CD4-positive, alpha-beta T cell (primary cell): Measurements from ENCODE around the gene MAP3K20. TPM values are rescaled to one million over a fixed set of nuclear protein-coding genes. Genes with fewer than 3 reads are reported as not detected.
"Not testable (repeated sequence)": the region's sequence is repeated elsewhere in the genome, so short reads cannot be mapped to it uniquely, and the experiment has no call there.

ENCODE experiments used
- ATAC-seq: fragments of 200-7000 bp; cut with Tn5 transposase; one replicate; pipeline ENCODE4 v1.10.0; 2022; ENCODE audit warnings: mild to moderate bottlenecking; ENCODE audit not compliant: poor library complexity
- CTCF ChIA-PET: fragments of 350-600 bp; sonication (Branson Sonifier 250); formaldehyde crosslinking; loops from one replicate; lab custom pipeline; 2021; ENCODE audit warnings: antibody characterized with exemption, inconsistent platforms; lab: Charles Lee
- POLR2A ChIA-PET: fragments of 350-600 bp; sonication (Branson Sonifier 250); formaldehyde crosslinking; loops from one replicate; lab custom pipeline; 2021; ENCODE audit warnings: antibody characterized with exemption, inconsistent platforms; lab: Charles Lee
- DNase-seq, 14 experiments: peaks; one replicate each; pipeline ENCODE4 v3.0.0-alpha.2; 2013 to 2020; ENCODE audit warnings: mixed read lengths in 2 of 14
- H3K27ac ChIP-seq, 2 donors: one replicate each; pipeline versions ENCODE4 v1.5.1 to v1.7.0; 2013; ENCODE audit warnings: low read length in 2 of 2, low read depth in 1 of 2, mild to moderate bottlenecking in 1 of 2
- H3K27me3 ChIP-seq, 2 experiments: 1 replicate in 1 of 2; 2 replicates in 1 of 2; pipeline versions ENCODE4 v1.6.1 to v1.7.0; 2013; ENCODE audit warnings: low read length in 2 of 2, control low read depth in 1 of 2, mild to moderate bottlenecking in 1 of 2, moderate library complexity in 1 of 2; ENCODE audit not compliant: insufficient read depth in 2 of 2, control insufficient read depth in 1 of 2
- H3K36me3 ChIP-seq: one replicate; pipeline ENCODE4 v1.6.1; 2013; ENCODE audit warnings: low read length, control low read depth; ENCODE audit not compliant: insufficient read depth
- H3K4me1 ChIP-seq: one replicate; pipeline ENCODE4 v1.6.1; 2013; ENCODE audit warnings: low read length, control low read depth; ENCODE audit not compliant: insufficient read depth
- H3K4me3 ChIP-seq: one replicate; pipeline ENCODE4 v1.5.1; 2013; ENCODE audit warnings: mild to moderate bottlenecking, low read length, moderate library complexity
- H3K9me3 ChIP-seq, 2 experiments: 1 replicate in 1 of 2; 2 replicates in 1 of 2; pipeline versions ENCODE4 v1.6.1 to v1.7.0; 2013; ENCODE audit warnings: low read length in 2 of 2, mild to moderate bottlenecking in 2 of 2, control low read depth in 1 of 2, moderate library complexity in 1 of 2; ENCODE audit not compliant: control insufficient read depth in 1 of 2, insufficient read depth in 1 of 2
- H3K27ac Mint-ChIP-seq: one replicate; pipeline ENCODE4 v1.8.0; 2020; ENCODE audit warnings: mixed read lengths
- H3K27me3 Mint-ChIP-seq: one replicate; pipeline ENCODE4 v1.8.0; 2021; ENCODE audit warnings: mixed read lengths
- H3K36me3 Mint-ChIP-seq: one replicate; pipeline ENCODE4 v1.8.0; 2021; ENCODE audit warnings: low read depth, mixed read lengths
- H3K4me1 Mint-ChIP-seq: one replicate; pipeline ENCODE4 v1.8.0; 2021; ENCODE audit warnings: low read depth, mixed read lengths
- H3K4me3 Mint-ChIP-seq: one replicate; pipeline ENCODE4 v1.8.0; 2020; ENCODE audit warnings: mild to moderate bottlenecking, mixed read lengths
- H3K9me3 Mint-ChIP-seq: one replicate; pipeline ENCODE4 v1.8.0; 2020; ENCODE audit warnings: mixed read lengths
- intact Hi-C, 2 experiments: fragments of 100-400 bp; cut with DNase I in 1 of 2; cut with micrococcal nuclease in 1 of 2; formaldehyde crosslinking; loops; one replicate each; pipeline versions ENCODE4 v1.15.1 to v1.9.0; 2023 to 2025; cut with DNase I, micrococcal nuclease
- total RNA-seq, 174 experiments: library from RNA in 2 of 174; stranded (reverse) in 2 of 174; gene quantifications; one replicate each; pipeline ENCODE4 v1.2.3 and lab custom pipeline; 2021 to 2026
- TF ChIP-seq, protein P1 (sequence below): fragments of 200-600 bp; IDR thresholded peaks from one replicate; pipeline ENCODE4 v1.8.0; 2022; ENCODE audit warnings: antibody characterized with exemption, mild to moderate bottlenecking

Gene MAP3K20
- total RNA-seq, 2 experiments from 2014 or later = 0.36 to 0.39 TPM

DNA sequence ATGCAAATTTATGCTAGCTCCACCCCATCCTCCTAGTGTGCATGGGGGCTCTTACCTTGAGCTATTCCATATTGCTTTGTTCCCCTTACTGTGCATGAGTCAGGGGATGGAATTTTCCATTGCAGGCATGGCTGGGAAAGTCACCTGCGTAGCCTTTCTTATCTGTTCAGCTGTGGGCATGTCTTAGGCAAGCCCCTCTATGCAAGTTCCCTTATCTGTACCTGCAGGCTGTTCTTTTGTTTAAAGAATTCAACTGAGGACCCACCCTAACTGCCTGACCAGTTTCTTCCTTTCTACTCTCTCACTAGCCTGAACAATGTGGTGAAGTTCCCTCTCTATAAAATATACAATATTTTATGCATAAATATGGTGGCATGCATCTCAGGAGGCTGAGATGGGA is 224.8 kb downstream of the MAP3K20 start:
- TF ChIP-seq, protein P1, sequence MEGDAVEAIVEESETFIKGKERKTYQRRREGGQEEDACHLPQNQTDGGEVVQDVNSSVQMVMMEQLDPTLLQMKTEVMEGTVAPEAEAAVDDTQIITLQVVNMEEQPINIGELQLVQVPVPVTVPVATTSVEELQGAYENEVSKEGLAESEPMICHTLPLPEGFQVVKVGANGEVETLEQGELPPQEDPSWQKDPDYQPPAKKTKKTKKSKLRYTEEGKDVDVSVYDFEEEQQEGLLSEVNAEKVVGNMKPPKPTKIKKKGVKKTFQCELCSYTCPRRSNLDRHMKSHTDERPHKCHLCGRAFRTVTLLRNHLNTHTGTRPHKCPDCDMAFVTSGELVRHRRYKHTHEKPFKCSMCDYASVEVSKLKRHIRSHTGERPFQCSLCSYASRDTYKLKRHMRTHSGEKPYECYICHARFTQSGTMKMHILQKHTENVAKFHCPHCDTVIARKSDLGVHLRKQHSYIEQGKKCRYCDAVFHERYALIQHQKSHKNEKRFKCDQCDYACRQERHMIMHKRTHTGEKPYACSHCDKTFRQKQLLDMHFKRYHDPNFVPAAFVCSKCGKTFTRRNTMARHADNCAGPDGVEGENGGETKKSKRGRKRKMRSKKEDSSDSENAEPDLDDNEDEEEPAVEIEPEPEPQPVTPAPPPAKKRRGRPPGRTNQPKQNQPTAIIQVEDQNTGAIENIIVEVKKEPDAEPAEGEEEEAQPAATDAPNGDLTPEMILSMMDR = no peak
- ChIA-PET CTCF (no interaction called here), POLR2A (no interaction called here)
- ATAC-seq = no peak
- Histone ChIP-seq H3K36me3 (no peaks in the 10 kb centered on the region), H3K9me3 (peaks cover 20 to 21% of the 10 kb centered on the region in 2 experiments), H3K27me3 (no peaks in the 10 kb centered on the region), H3K4me1 (no peaks in the 10 kb centered on the region), H3K27ac (no peak overlapping the region), H3K4me3 (no peak overlapping the region)
- H3K27me3 Mint-ChIP-seq = no peaks in the 10 kb centered on the region
- H3K4me3 Mint-ChIP-seq = no peak overlapping the region
- H3K36me3 Mint-ChIP-seq = no peaks in the 10 kb centered on the region
- H3K4me1 Mint-ChIP-seq = no peaks in the 10 kb centered on the region
- H3K9me3 Mint-ChIP-seq = peaks cover 11% of the 10 kb centered on the region
- no peak for DNase-seq
- intact Hi-C loops = no loop called here
- no peak overlapping the region for H3K27ac Mint-ChIP-seq

DNA sequence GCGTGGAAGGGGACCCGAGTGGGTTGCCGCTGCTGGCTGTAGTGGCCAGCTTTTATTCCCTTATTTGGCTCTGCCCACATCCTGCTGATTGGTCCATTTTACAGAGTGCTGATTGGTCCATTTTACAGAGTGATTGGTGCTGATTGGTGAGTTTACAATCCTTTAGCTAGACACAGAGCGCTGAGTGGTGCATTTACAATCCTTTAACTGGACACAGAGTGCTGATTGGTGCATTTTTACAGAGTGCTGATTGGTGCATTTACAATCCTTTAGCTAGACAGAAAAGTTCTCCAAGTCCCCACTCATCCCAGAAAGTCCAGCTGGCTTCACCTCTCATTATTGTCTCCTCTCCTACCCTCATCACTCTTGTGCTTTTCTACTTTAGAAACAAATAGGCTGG is 225.9 kb downstream of the MAP3K20 start:
- H3K36me3 Mint-ChIP-seq, H3K4me3 Mint-ChIP-seq, H3K9me3 Mint-ChIP-seq, H3K27ac Mint-ChIP-seq, CTCF ChIA-PET, ATAC-seq, H3K36me3 ChIP-seq, POLR2A ChIA-PET, H3K27me3 ChIP-seq, DNase-seq, intact Hi-C loops, H3K4me1 ChIP-seq, H3K27me3 Mint-ChIP-seq, H3K27ac ChIP-seq, H3K4me3 ChIP-seq, H3K4me1 Mint-ChIP-seq: not testable (repeated sequence)
- peaks cover 20 to 21% of the 10 kb centered on the region in 2 experiments for H3K9me3 ChIP-seq

DNA sequence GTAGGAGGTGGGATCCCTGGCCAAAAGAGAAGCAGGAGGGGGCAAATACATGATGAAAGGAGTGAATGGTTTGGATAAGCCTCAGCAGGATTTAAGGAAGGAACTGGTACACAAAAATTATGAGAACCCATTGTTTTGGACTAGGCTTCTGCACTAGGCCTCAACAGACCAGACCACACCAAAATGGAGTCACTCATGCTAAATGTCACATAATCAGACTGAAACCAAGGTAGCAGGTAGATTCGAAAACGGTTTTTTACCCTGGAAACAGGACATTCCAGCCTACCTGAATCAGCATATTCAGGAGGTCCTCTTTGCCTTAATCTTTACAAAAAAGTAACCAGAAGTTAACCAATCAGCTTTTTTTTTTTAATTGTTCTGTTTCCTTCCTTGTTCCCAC is 229.7 kb downstream of the MAP3K20 start:
- H3K4me1 Mint-ChIP-seq = no peaks in the 10 kb centered on the region
- no peaks in the 10 kb centered on the region for H3K36me3 Mint-ChIP-seq
- Histone ChIP-seq H3K4me3 (no peak overlapping the region), H3K27me3 (no peaks in the 10 kb centered on the region), H3K27ac (no peak overlapping the region), H3K4me1 (no peaks in the 10 kb centered on the region), H3K9me3 (no peaks in the 10 kb centered on the region), H3K36me3 (no peaks in the 10 kb centered on the region)
- ChIA-PET POLR2A (no interaction called here), CTCF (no interaction called here)
- H3K27ac Mint-ChIP-seq = no peak overlapping the region
- intact Hi-C loops = no loop called here
- no peaks in the 10 kb centered on the region for H3K9me3 Mint-ChIP-seq
- no peaks in the 10 kb centered on the region for H3K27me3 Mint-ChIP-seq
- no peak for DNase-seq
- no peak overlapping the region for H3K4me3 Mint-ChIP-seq
- ATAC-seq = no peak
- TF ChIP-seq, protein P1 = no peak

DNA sequence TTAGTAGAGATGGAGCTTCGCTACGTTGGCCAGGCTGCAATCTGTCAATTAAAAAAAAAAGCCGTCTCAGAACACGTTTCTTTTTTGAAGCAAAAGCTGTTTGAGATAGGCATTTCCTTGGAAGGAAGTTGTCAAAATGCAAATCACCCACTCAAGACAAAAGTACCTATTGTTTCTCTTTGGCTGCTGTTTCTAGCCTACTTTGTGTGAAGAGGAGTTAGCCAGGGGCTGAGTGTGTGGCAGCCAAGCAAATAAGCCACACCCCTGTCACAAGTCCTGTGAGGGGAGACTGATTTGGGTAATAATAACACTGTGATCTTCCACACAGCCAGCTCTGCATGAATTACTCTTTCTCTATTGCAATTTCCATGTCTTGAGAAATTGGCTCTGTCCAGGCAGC is 231.6 kb downstream of the MAP3K20 start:
- ChIA-PET POLR2A (interaction anchor here (1.0 kb wide), 1 partner anchor 15 kb away, joined by 3 read pairs; no protein-coding TSS in a partner anchor), CTCF (no interaction called here)
- no peak overlapping the region for H3K27ac Mint-ChIP-seq
- H3K9me3 Mint-ChIP-seq = no peaks in the 10 kb centered on the region
- DNase-seq (no peak), ATAC-seq (no peak)
- H3K4me3 Mint-ChIP-seq = no peak overlapping the region
- H3K4me1 Mint-ChIP-seq = no peaks in the 10 kb centered on the region
- H3K27me3 Mint-ChIP-seq = no peaks in the 10 kb centered on the region
- intact Hi-C loops = no loop called here
- Histone ChIP-seq H3K4me1 (no peaks in the 10 kb centered on the region), H3K27ac (no peak overlapping the region), H3K4me3 (no peak overlapping the region), H3K9me3 (no peaks in the 10 kb centered on the region), H3K27me3 (no peaks in the 10 kb centered on the region), H3K36me3 (no peaks in the 10 kb centered on the region)
- TF ChIP-seq, protein P1 = no peak
- H3K36me3 Mint-ChIP-seq = no peaks in the 10 kb centered on the region

DNA sequence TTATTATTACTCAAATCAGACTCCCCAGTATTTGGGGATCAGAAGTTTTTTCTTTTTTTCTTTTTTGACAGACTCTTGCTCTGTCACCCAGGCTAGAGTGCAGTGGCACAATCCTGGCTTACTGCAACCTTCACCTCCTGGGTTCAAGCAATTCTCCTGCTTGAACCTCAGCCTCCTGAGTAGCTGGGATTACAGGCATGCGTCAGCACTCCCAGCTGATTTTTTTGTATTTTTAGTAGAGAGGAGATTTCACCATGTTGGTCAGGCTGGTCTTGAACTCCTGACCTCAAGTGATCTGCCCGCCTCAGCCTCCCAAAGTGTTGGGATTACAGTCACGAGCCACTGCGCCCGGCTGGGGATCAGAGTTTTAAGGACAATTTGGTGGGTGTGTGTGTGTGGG is 233.7 kb downstream of the MAP3K20 start:
- H3K36me3 ChIP-seq, CTCF ChIA-PET, H3K27me3 Mint-ChIP-seq, intact Hi-C loops, DNase-seq, ATAC-seq, POLR2A ChIA-PET, H3K4me3 Mint-ChIP-seq, H3K36me3 Mint-ChIP-seq, H3K4me1 ChIP-seq, H3K9me3 ChIP-seq, H3K9me3 Mint-ChIP-seq, H3K4me1 Mint-ChIP-seq, H3K27ac ChIP-seq, H3K27me3 ChIP-seq, H3K27ac Mint-ChIP-seq, H3K4me3 ChIP-seq: not testable (repeated sequence)
